ENCODE data around the gene COL12A1.

DNA sequence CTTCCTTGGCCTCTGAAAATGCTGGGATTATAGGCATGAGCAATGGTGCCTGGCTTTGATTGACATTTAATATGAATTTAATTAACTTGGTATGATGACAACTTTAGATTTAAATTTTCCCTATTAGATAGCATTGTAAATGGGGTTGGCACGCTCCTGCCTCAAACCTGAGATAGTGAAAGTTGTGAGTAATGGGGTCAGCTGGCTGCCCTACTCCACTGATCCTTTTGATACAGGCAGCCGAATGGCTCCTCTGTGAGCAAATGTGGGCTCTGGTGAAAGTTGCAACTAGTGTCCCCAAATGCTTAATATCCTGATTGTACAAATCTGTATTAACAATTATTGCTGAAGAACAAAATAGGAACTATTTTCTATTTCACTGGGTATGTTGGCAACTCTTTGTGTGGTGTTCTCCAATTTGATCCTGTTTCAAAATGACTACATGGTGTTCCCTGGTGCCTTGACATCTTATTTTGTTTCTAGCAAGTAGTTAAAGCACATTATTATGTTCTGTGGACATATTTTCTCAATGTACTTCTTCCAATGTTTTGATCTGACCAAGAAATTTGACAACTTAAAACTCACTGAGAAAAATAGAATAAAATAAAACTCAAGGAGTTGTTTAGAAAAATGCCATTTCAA lies 97.4 kb downstream of the COL12A1 start:
- TF ChIP-seq, protein P1, sequence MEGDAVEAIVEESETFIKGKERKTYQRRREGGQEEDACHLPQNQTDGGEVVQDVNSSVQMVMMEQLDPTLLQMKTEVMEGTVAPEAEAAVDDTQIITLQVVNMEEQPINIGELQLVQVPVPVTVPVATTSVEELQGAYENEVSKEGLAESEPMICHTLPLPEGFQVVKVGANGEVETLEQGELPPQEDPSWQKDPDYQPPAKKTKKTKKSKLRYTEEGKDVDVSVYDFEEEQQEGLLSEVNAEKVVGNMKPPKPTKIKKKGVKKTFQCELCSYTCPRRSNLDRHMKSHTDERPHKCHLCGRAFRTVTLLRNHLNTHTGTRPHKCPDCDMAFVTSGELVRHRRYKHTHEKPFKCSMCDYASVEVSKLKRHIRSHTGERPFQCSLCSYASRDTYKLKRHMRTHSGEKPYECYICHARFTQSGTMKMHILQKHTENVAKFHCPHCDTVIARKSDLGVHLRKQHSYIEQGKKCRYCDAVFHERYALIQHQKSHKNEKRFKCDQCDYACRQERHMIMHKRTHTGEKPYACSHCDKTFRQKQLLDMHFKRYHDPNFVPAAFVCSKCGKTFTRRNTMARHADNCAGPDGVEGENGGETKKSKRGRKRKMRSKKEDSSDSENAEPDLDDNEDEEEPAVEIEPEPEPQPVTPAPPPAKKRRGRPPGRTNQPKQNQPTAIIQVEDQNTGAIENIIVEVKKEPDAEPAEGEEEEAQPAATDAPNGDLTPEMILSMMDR (IDR thresholded peaks at IDR 0.05) = no peak
- no peak for TF ChIP-seq EZH2 (IDR thresholded peaks at IDR 0.05; ENCODE audit: borderline replicate concordance, insufficient read depth, low read depth, low read length, poor library complexity, severe bottlenecking)

Measured in B cell (primary cell).